Astrocyte (in vitro differentiated cells and primary cell): ENCODE measurements around the gene ZNF280D. TPM values are rescaled to one million over a fixed set of nuclear protein-coding genes. Genes with fewer than 3 reads are reported as not detected.

Experiments
- DNase-seq: peaks from one replicate; pipeline ENCODE4 v3.0.0-alpha.2; 2010; ENCODE audit warnings: low read depth
- FAIRE-seq: peaks from 2 replicates; lab custom pipeline; 2011; peaks lifted over from hg19 to GRCh38; lab: Jason Lieb, UNC
- H2AFZ ChIP-seq: 2 replicates; pipeline ENCODE4 v1.6.0; 2012; ENCODE audit warnings: low read depth, low read length, inconsistent platforms
- H3K27ac ChIP-seq: 2 replicates; pipeline ENCODE4 v1.5.1; 2011; ENCODE audit warnings: low read depth, low read length, inconsistent platforms
- H3K27me3 ChIP-seq: 2 replicates; pipeline ENCODE4 v1.6.0; 2011; ENCODE audit warnings: low read length, inconsistent platforms; ENCODE audit not compliant: insufficient read depth
- H3K36me3 ChIP-seq: 2 replicates; pipeline ENCODE4 v1.5.1; 2011; ENCODE audit warnings: low read length, inconsistent platforms; ENCODE audit not compliant: insufficient read depth
- H3K4me1 ChIP-seq: 2 replicates; pipeline ENCODE4 v1.5.1; 2011; ENCODE audit warnings: low read length, inconsistent platforms; ENCODE audit not compliant: insufficient read depth
- H3K4me2 ChIP-seq: 2 replicates; pipeline ENCODE4 v1.6.0; 2012; ENCODE audit warnings: low read length, inconsistent platforms
- H3K4me3 ChIP-seq: 2 replicates; pipeline ENCODE4 v1.5.1; 2011; ENCODE audit warnings: low read depth, mild to moderate bottlenecking, low read length, inconsistent platforms; ENCODE audit not compliant: insufficient read depth
- H3K79me2 ChIP-seq: 2 replicates; pipeline ENCODE4 v1.6.0; 2012; ENCODE audit warnings: mild to moderate bottlenecking, low read length, inconsistent platforms; ENCODE audit not compliant: insufficient read depth
- H3K9ac ChIP-seq: 2 replicates; pipeline ENCODE4 v1.6.0; 2012; ENCODE audit warnings: mild to moderate bottlenecking, low read length, inconsistent platforms
- H3K9me3 ChIP-seq: 2 replicates; pipeline ENCODE4 v1.5.1; 2012; ENCODE audit warnings: low read depth, mild to moderate bottlenecking, low read length, inconsistent platforms; ENCODE audit not compliant: insufficient read depth
- H4K20me1 ChIP-seq: 2 replicates; pipeline ENCODE4 v1.6.0; 2012; ENCODE audit warnings: low read length, inconsistent platforms; ENCODE audit not compliant: insufficient read depth
- H3K27ac Mint-ChIP-seq: one replicate; pipeline ENCODE4 v1.8.0; 2021; ENCODE audit warnings: mild to moderate bottlenecking, mixed read lengths; ENCODE audit not compliant: unreplicated experiment
- H3K27me3 Mint-ChIP-seq: one replicate; pipeline ENCODE4 v1.8.0; 2021; ENCODE audit warnings: low read depth, mixed read lengths; ENCODE audit not compliant: unreplicated experiment
- H3K36me3 Mint-ChIP-seq: one replicate; pipeline ENCODE4 v1.8.0; 2021; ENCODE audit warnings: low read depth, mixed read lengths; ENCODE audit not compliant: unreplicated experiment
- H3K4me1 Mint-ChIP-seq: one replicate; pipeline ENCODE4 v1.8.0; 2021; ENCODE audit warnings: low read depth, mixed read lengths; ENCODE audit not compliant: unreplicated experiment
- H3K4me3 Mint-ChIP-seq: one replicate; pipeline ENCODE4 v1.8.0; 2021; ENCODE audit warnings: mild to moderate bottlenecking, moderate library complexity, mixed read lengths; ENCODE audit not compliant: unreplicated experiment
- H3K9me3 Mint-ChIP-seq: one replicate; pipeline ENCODE4 v1.8.0; 2021; ENCODE audit warnings: mild to moderate bottlenecking, mixed read lengths; ENCODE audit not compliant: unreplicated experiment
- EZH2 ChIP-seq: IDR thresholded peaks from 2 replicates; pipeline ENCODE4 v1.6.1; 2012; ENCODE audit warnings: mild to moderate bottlenecking, low read length, inconsistent platforms; ENCODE audit not compliant: insufficient read depth
- total RNA-seq: library from RNA; stranded (reverse); gene quantifications from 2 replicates; pipeline ENCODE4 v1.2.1, GENCODE V29; 2021
- TF ChIP-seq, protein P1 (sequence below): IDR thresholded peaks from 2 replicates; pipeline ENCODE4 v1.5.1; 2011; ENCODE audit warnings: low read depth, mild to moderate bottlenecking, inconsistent platforms, low read length, moderate library complexity; ENCODE audit not compliant: insufficient read depth

The ZNF280D gene
- total RNA-seq, 1 donor from 2014 or later, result 13.7 TPM

DNA sequence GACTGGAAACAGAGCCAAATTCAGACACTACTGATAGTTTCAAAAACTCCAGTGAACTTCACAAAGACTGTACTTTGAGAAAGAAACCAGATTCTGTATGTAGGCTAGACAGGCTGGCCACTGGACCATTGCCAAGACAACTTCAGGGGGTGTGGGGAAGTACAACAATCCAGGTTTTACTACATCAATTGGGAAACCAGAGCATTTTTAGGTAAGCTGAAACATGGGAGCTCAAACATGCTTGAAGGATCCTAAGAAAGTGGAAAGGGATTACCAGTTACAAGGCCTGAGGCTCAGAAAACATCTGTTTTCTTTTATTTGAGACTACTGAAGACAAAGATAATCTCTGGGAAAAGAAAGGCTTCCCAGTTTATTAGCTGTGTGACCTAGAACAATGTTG, 26.9 kb upstream of the ZNF280D start:
- Histone ChIP-seq H3K27ac (peak overlapping the region; percentile 59), H3K4me1 (peaks cover 31% of the 10 kb centered on the region), H3K4me3 (peak overlapping the region; percentile 4), H3K79me2 (no peaks in the 10 kb centered on the region), H3K36me3 (no peaks in the 10 kb centered on the region), H3K27me3 (no peaks in the 10 kb centered on the region), H3K9ac (peak overlapping the region; percentile 36), H3K9me3 (no peaks in the 10 kb centered on the region), H4K20me1 (no peaks in the 10 kb centered on the region), H3K4me2 (peak overlapping the region; percentile 76), H2AFZ (no peak overlapping the region)
- FAIRE-seq (peak; percentile 73), DNase-seq (peak; percentile 48)
- Mint-ChIP-seq H3K36me3 (no peaks in the 10 kb centered on the region), H3K27ac (peak overlapping the region; percentile 48), H3K4me3 (no peak overlapping the region), H3K4me1 (peaks cover 27% of the 10 kb centered on the region), H3K9me3 (no peaks in the 10 kb centered on the region), H3K27me3 (no peaks in the 10 kb centered on the region)
- no peak for TF ChIP-seq EZH2
- TF ChIP-seq, protein P1, sequence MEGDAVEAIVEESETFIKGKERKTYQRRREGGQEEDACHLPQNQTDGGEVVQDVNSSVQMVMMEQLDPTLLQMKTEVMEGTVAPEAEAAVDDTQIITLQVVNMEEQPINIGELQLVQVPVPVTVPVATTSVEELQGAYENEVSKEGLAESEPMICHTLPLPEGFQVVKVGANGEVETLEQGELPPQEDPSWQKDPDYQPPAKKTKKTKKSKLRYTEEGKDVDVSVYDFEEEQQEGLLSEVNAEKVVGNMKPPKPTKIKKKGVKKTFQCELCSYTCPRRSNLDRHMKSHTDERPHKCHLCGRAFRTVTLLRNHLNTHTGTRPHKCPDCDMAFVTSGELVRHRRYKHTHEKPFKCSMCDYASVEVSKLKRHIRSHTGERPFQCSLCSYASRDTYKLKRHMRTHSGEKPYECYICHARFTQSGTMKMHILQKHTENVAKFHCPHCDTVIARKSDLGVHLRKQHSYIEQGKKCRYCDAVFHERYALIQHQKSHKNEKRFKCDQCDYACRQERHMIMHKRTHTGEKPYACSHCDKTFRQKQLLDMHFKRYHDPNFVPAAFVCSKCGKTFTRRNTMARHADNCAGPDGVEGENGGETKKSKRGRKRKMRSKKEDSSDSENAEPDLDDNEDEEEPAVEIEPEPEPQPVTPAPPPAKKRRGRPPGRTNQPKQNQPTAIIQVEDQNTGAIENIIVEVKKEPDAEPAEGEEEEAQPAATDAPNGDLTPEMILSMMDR, result no peak

DNA sequence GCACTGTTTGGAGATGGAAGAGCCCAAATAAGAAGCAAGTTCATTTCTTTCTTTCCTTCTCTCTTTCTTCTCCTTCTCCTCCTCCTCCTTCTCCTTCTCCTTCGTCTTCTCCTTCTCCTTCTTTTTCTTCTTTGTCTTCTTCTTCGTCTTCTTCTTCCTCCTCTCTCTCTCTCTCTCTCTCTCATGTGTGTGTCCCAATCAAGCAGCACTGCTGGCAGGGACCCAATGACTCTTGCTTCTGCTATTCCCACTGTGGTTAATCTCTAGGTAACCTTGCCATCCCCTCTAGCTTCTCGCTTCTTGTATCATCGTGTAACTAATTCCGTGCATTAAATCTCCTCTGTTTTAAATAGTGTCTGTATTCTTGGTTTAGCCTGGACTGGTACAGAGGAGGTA, 26.1 kb upstream of the ZNF280D start:
- peak overlapping the region; percentile 30 for H3K4me3 ChIP-seq
- peak overlapping the region; percentile 59 for H3K27ac ChIP-seq
- peak overlapping the region; percentile 13 for H3K27ac Mint-ChIP-seq
- H3K9ac ChIP-seq, result peak overlapping the region; percentile 36
- peak overlapping the region; percentile 4 for H3K4me3 Mint-ChIP-seq
- H3K4me1 ChIP-seq, result peaks cover 27% of the 10 kb centered on the region
- H3K4me2 ChIP-seq, result peak overlapping the region; percentile 76
- H3K9me3 Mint-ChIP-seq, result no peaks in the 10 kb centered on the region
- no peaks in the 10 kb centered on the region for H4K20me1 ChIP-seq
- H3K36me3 ChIP-seq, result no peaks in the 10 kb centered on the region
- no peaks in the 10 kb centered on the region for H3K36me3 Mint-ChIP-seq
- DNase-seq, result peak; percentile 98
- H3K79me2 ChIP-seq, result no peaks in the 10 kb centered on the region
- no peak overlapping the region for H2AFZ ChIP-seq
- no peaks in the 10 kb centered on the region for H3K9me3 ChIP-seq
- peak; percentile 20 for FAIRE-seq
- H3K4me1 Mint-ChIP-seq, result peaks cover 27% of the 10 kb centered on the region
- no peaks in the 10 kb centered on the region for H3K27me3 Mint-ChIP-seq
- TF ChIP-seq EZH2, result no peak
- TF ChIP-seq, protein P1, result no peak
- no peaks in the 10 kb centered on the region for H3K27me3 ChIP-seq

DNA sequence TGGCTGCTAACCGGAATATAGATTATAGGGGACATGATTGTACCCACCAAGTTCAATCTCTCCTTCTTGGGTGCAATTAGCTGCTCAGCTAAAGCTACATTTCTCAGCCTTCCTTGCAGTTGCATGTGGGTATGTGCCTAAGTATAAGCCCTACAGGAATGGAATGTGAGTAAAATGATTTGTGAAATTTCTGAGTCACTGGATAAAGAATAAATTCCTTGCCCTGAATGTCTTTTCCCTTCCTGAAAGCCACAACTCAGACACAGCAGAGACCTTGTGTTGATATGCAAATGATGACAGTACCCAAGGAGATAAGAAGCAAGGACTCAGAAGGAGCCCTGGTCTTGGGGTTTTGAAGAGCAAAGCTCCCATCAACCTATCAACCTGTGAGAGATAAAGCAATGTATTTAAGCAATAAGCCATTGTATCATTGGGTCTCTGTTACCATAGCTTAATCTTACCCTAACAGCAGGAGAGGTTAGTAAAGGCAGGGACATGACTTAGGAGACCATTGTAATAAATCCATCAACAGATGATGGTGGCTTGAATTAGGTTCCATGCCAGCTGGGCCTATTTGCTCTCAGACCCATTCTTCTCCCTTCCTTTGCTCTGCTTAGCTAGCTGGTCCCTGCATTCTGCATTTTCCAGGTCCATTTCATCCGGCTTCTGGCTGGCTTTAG, 25.6 kb upstream of the ZNF280D start:
- H3K9me3 ChIP-seq, result no peaks in the 10 kb centered on the region
- H3K27ac ChIP-seq, result peak overlapping the region; percentile 59
- H3K4me1 ChIP-seq, result peaks cover 27% of the 10 kb centered on the region
- H3K27ac Mint-ChIP-seq, result peak overlapping the region; percentile 37
- H3K27me3 ChIP-seq, result no peaks in the 10 kb centered on the region
- no peaks in the 10 kb centered on the region for H3K27me3 Mint-ChIP-seq
- DNase-seq, result peak; percentile 89
- H3K4me1 Mint-ChIP-seq, result peaks cover 27% of the 10 kb centered on the region
- peak overlapping the region; percentile 27 for H3K4me3 Mint-ChIP-seq
- H3K4me3 ChIP-seq, result peak overlapping the region; percentile 30
- peak; percentile 96 for FAIRE-seq
- H4K20me1 ChIP-seq, result no peaks in the 10 kb centered on the region
- no peaks in the 10 kb centered on the region for H3K36me3 ChIP-seq
- H3K4me2 ChIP-seq, result peak overlapping the region; percentile 76
- no peak for TF ChIP-seq EZH2
- TF ChIP-seq, protein P1, result no peak
- no peaks in the 10 kb centered on the region for H3K79me2 ChIP-seq
- H3K9me3 Mint-ChIP-seq, result no peaks in the 10 kb centered on the region
- H2AFZ ChIP-seq, result no peak overlapping the region
- H3K9ac ChIP-seq, result peak overlapping the region; percentile 36
- H3K36me3 Mint-ChIP-seq, result no peaks in the 10 kb centered on the region
